ENCODE measurements around the gene IQCH. TPM values are rescaled to one million over a fixed set of nuclear protein-coding genes. Genes with fewer than 3 reads are reported as not detected.

IQCH gene
- total and polyA plus RNA-seq, 9 donors = 0.54 to 10.0 (median 0.84) TPM

DNA sequence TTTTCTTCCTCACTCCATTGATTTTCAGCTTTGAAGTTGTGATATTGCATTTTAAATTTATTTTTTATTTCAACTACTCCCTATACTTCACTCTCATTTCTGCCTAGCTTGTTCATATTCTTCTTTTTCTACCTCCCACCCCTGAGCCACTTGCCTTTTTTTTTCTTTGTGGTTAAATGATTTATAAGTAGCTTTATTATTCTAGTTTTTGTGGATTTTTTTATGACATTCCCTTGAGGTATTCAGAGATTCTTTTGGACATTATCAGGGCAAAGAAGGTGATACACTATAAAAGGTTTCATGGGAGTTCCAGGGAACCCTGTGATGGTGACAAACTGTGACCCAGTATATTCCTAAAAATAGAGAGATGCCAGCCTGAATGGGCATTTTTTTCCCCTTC lies 269.6 kb downstream of the IQCH start:
- intact Hi-C loops (cut with DNase I) = loop anchor here in 1 of 4 donors (5.0 kb wide), 1 partner anchor 313 kb away; no protein-coding TSS in a partner anchor

DNA sequence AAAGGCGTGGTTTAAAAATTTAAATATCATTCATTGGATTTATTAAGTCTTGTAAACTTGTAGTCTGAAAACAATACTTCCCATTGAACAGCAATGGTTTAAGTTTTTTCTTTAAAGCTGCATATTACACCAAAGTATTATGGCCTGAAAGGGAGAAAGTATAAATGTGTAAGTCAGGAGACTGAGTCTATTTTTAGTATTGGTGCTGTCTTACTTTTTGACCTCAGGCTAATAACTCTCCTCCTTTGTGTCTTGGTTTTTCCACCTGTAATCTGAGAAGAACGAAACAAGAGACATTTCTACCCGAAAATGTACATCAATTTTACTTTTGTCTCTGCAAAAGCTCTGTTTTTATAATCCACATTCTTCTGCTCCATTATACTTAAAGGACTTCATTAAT lies 273.9 kb downstream of the IQCH start:
- no peak for TF ChIP-seq EP300 (IDR thresholded peaks at IDR 0.05)
- TF ChIP-seq POLR2A (IDR thresholded peaks at IDR 0.05) = no peak
- TF ChIP-seq, protein P1, sequence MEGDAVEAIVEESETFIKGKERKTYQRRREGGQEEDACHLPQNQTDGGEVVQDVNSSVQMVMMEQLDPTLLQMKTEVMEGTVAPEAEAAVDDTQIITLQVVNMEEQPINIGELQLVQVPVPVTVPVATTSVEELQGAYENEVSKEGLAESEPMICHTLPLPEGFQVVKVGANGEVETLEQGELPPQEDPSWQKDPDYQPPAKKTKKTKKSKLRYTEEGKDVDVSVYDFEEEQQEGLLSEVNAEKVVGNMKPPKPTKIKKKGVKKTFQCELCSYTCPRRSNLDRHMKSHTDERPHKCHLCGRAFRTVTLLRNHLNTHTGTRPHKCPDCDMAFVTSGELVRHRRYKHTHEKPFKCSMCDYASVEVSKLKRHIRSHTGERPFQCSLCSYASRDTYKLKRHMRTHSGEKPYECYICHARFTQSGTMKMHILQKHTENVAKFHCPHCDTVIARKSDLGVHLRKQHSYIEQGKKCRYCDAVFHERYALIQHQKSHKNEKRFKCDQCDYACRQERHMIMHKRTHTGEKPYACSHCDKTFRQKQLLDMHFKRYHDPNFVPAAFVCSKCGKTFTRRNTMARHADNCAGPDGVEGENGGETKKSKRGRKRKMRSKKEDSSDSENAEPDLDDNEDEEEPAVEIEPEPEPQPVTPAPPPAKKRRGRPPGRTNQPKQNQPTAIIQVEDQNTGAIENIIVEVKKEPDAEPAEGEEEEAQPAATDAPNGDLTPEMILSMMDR (IDR thresholded peaks at IDR 0.05) = no peak
- no peak overlapping the region for H3K27ac ChIP-seq
- H3K4me3 ChIP-seq = no peak overlapping the region
- no peaks in the 10 kb centered on the region for H3K36me3 ChIP-seq
- no peak for DNase-seq
- WGBS, 3 donors = 93 to 97% (median 96%) methylated on average over 3 of the region's 3 CpGs
- H3K27me3 ChIP-seq = no peaks in the 10 kb centered on the region
- no peaks in the 10 kb centered on the region for H3K9me3 ChIP-seq
- no peaks in the 10 kb centered on the region for H3K4me1 ChIP-seq (ENCODE audit: insufficient read depth)
- intact Hi-C loops (cut with DNase I) = no loop called here

More for the DNA sequence above, 269.6 kb downstream of the IQCH start:
- Histone ChIP-seq H3K27ac (no peak overlapping the region), H3K4me1 (ENCODE audit: insufficient read depth) (no peaks in the 10 kb centered on the region), H3K27me3 (no peaks in the 10 kb centered on the region), H3K4me3 (no peak overlapping the region), H3K9me3 (no peaks in the 10 kb centered on the region), H3K36me3 (no peaks in the 10 kb centered on the region)
- TF ChIP-seq, protein P1 (IDR thresholded peaks at IDR 0.05) = no peak
- no peak for TF ChIP-seq EP300 (IDR thresholded peaks at IDR 0.05)
- TF ChIP-seq POLR2A (IDR thresholded peaks at IDR 0.05) = no peak
- DNase-seq = no peak

DNA sequence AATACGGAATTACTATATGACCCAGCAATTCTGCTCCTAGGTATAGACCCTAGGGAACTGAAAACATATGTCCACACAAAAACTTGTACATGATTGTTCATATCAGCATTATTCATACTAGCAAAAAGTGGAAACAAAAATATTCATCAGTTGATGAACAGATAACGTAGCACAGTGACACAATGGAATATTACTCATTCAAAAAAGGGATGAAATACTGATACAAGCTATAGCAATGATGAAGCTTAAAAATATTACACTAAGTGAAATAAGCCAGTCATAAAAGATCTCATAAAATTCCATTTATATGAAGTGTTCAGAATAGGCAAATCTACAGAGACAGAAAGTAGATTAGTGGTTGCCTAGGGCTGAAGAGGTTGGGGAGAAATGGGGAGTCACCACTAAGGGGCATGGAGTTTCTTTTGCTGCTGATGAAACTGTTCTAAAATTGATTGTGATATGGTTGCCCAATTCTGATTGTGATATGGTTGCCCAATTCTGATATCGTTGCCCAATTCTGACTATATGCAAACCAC lies 276.9 kb downstream of the IQCH start:
- H3K27ac ChIP-seq = no peak overlapping the region
- H3K4me1 ChIP-seq (ENCODE audit: insufficient read depth) = no peaks in the 10 kb centered on the region
- intact Hi-C loops (cut with DNase I) = no loop called here
- TF ChIP-seq POLR2A (IDR thresholded peaks at IDR 0.05) (no peak), EP300 (IDR thresholded peaks at IDR 0.05) (no peak)
- TF ChIP-seq, protein P1 (IDR thresholded peaks at IDR 0.05) = no peak
- no peaks in the 10 kb centered on the region for H3K36me3 ChIP-seq
- H3K9me3 ChIP-seq = no peaks in the 10 kb centered on the region
- no peak overlapping the region for H3K4me3 ChIP-seq
- H3K27me3 ChIP-seq = no peaks in the 10 kb centered on the region
- 82 to 86% (median 84%) methylated on average over 3 of the region's 3 CpGs for WGBS, 3 donors
- no peak for DNase-seq

DNA sequence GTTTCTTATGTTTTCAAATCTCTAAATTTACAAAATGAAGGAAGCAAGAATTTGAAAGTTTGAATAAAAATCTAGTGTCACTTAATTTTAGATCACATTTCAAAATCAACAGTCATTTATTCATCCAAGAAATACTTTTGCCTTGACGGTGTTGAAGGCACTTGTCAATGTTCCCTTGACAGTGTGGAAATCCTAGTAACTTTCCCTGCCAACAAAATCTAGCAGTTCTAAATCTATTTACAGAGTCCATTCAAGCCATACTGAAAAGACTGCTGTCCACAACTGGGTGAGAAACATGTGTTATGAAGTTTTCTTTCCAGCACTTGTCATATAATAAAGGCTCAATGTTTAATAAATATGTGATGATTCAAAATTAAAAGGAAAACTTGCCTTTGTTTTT lies 279.3 kb downstream of the IQCH start:
- intact Hi-C loops (cut with DNase I) = no loop called here
- no peaks in the 10 kb centered on the region for H3K27me3 ChIP-seq
- H3K9me3 ChIP-seq = no peaks in the 10 kb centered on the region
- no peak overlapping the region for H3K27ac ChIP-seq
- no peak overlapping the region for H3K4me3 ChIP-seq
- 81 to 91% (median 84%) methylated on average over 1 of the region's 1 CpG for WGBS, 3 donors
- no peak for TF ChIP-seq EP300 (IDR thresholded peaks at IDR 0.05)
- TF ChIP-seq, protein P1 (IDR thresholded peaks at IDR 0.05) = no peak
- no peak for TF ChIP-seq POLR2A (IDR thresholded peaks at IDR 0.05)
- no peaks in the 10 kb centered on the region for H3K36me3 ChIP-seq
- no peak for DNase-seq
- H3K4me1 ChIP-seq (ENCODE audit: insufficient read depth) = no peaks in the 10 kb centered on the region
